HK-2 (cell line): Measurements from ENCODE around the gene COL11A2.
"Not testable (repeated sequence)": the region's sequence is repeated elsewhere in the genome, so short reads cannot be mapped to it uniquely, and the experiment has no call there.

ENCODE experiments used
- DNase-seq: peaks from one replicate; pipeline ENCODE4 v3.0.0-alpha.2; 2018; ENCODE audit not compliant: unreplicated experiment

Gene COL11A2

GRCh38 chr6:33192105-33192646 lies at the start of gene COL11A2:
Gene COL11A2 (minus strand): TSS chr6:33192467. CDS start chr6:33192240, 227 bp downstream.
- DNase-seq, result no peak

GRCh38 chr6:33241968-33242367 lies 49.7 kb upstream of the COL11A2 start:
- no peak for DNase-seq

- no peak for DNase-seq
Observed at GRCh38 chr6:33237741-33238140, 45.5 kb upstream of the COL11A2 start.

GRCh38 chr6:33236852-33237251 lies 44.6 kb upstream of the COL11A2 start:
- DNase-seq, result no peak

GRCh38 chr6:33236328-33236727 lies 44.1 kb upstream of the COL11A2 start:
- DNase-seq, result no peak

GRCh38 chr6:33235221-33235634 lies 43.0 kb upstream of the COL11A2 start:
- no peak for DNase-seq

- not testable (repeated sequence) for DNase-seq
Observed at GRCh38 chr6:33226503-33227120, 34.3 kb upstream of the COL11A2 start.

GRCh38 chr6:33217681-33218080 lies 25.4 kb upstream of the COL11A2 start:
- no peak for DNase-seq

- no peak for DNase-seq
Observed at GRCh38 chr6:33217246-33217645, 25.0 kb upstream of the COL11A2 start.

GRCh38 chr6:33216117-33216649 lies 23.9 kb upstream of the COL11A2 start:
- no peak for DNase-seq

GRCh38 chr6:33215271-33216116 lies 23.2 kb upstream of the COL11A2 start:
- DNase-seq, result no peak

GRCh38 chr6:33213989-33214335 lies 21.7 kb upstream of the COL11A2 start:
- no peak for DNase-seq

- no peak for DNase-seq
Observed at GRCh38 chr6:33213166-33213988, 21.1 kb upstream of the COL11A2 start.

GRCh38 chr6:33212857-33213165 lies 20.5 kb upstream of the COL11A2 start:
- no peak for DNase-seq

GRCh38 chr6:33211666-33212422 lies 19.6 kb upstream of the COL11A2 start:
- DNase-seq, result no peak

- DNase-seq, result no peak
Observed at GRCh38 chr6:33211136-33211535, 18.9 kb upstream of the COL11A2 start.

- DNase-seq, result no peak
Observed at GRCh38 chr6:33209856-33210255, 17.6 kb upstream of the COL11A2 start.

- peak; percentile 80 for DNase-seq
Observed at GRCh38 chr6:33208091-33208967, 16.1 kb upstream of the COL11A2 start, which contains the start of gene RING1. Gene RING1 (plus strand): TSS chr6:33208500. CDS start chr6:33208823, 323 bp downstream.

- DNase-seq, result peak; percentile 67
Observed at GRCh38 chr6:33207552-33208090, 15.4 kb upstream of the COL11A2 start.
